Fibroblast of skin of right biceps (primary cell): ENCODE measurements around the gene SPACDR.

Source experiments
- DNase-seq: peaks from one replicate; pipeline ENCODE4 v3.0.0-alpha.2; 2013

The SPACDR gene

GRCh38 chr7:100433276-100433591 lies 30.8 kb downstream of the SPACDR start:
- no peak for DNase-seq

GRCh38 chr7:100432621-100433275 lies 31.3 kb downstream of the SPACDR start:
- DNase-seq, result no peak

GRCh38 chr7:100432053-100432452 lies 32.0 kb downstream of the SPACDR start:
- no peak for DNase-seq

- no peak for DNase-seq
Observed at GRCh38 chr7:100431286-100431735, 32.7 kb downstream of the SPACDR start.

GRCh38 chr7:100430493-100431285 lies 33.4 kb downstream of the SPACDR start:
- DNase-seq, result no peak

- DNase-seq, result peak; percentile 98
Observed at GRCh38 chr7:100429637-100430492, 34.2 kb downstream of the SPACDR start, which contains the start of gene MEPCE. MEPCE (plus strand) TSS chr7:100429831; CDS start chr7:100430019, 188 bp downstream.

GRCh38 chr7:100428967-100429636 lies 35.0 kb downstream of the SPACDR start:
- DNase-seq, result peak; percentile 100

GRCh38 chr7:100428199-100428966 lies 35.7 kb downstream of the SPACDR start, which contains the start of gene ZCWPW1:
ZCWPW1 (minus strand) TSS chr7:100428703; CDS start chr7:100420649, 8,054 bp downstream.
- peak; percentile 98 for DNase-seq

- DNase-seq, result no peak
Observed at GRCh38 chr7:100427762-100428198, 36.3 kb downstream of the SPACDR start.

GRCh38 chr7:100426516-100426915 lies 37.5 kb downstream of the SPACDR start:
- DNase-seq, result no peak

- no peak for DNase-seq
Observed at GRCh38 chr7:100425347-100425746, 38.7 kb downstream of the SPACDR start.

- DNase-seq, result no peak
Observed at GRCh38 chr7:100423315-100423714, 40.7 kb downstream of the SPACDR start.

GRCh38 chr7:100419660-100420226 lies 44.3 kb downstream of the SPACDR start:
- DNase-seq, result no peak

- DNase-seq, result peak; percentile 50
Observed at GRCh38 chr7:100418930-100419659, 45.0 kb downstream of the SPACDR start.

- no peak for DNase-seq
Observed at GRCh38 chr7:100415448-100415847, 48.6 kb downstream of the SPACDR start.

GRCh38 chr7:100413889-100414288 lies 50.2 kb downstream of the SPACDR start:
- DNase-seq, result no peak

GRCh38 chr7:100413346-100413745 lies 50.7 kb downstream of the SPACDR start:
- DNase-seq, result no peak

- no peak for DNase-seq
Observed at GRCh38 chr7:100411101-100411500, 53.0 kb downstream of the SPACDR start.

- DNase-seq, result peak; percentile 74
Observed at GRCh38 chr7:100407285-100408180, 56.5 kb downstream of the SPACDR start.

GRCh38 chr7:100406767-100407166 lies 57.3 kb downstream of the SPACDR start:
- DNase-seq, result peak; percentile 50
